ENCODE results near the gene FANCD2.
"Not testable (repeated sequence)": the region's sequence is repeated elsewhere in the genome, so short reads cannot be mapped to it uniquely, and the experiment has no call there.

The FANCD2 gene

DNA sequence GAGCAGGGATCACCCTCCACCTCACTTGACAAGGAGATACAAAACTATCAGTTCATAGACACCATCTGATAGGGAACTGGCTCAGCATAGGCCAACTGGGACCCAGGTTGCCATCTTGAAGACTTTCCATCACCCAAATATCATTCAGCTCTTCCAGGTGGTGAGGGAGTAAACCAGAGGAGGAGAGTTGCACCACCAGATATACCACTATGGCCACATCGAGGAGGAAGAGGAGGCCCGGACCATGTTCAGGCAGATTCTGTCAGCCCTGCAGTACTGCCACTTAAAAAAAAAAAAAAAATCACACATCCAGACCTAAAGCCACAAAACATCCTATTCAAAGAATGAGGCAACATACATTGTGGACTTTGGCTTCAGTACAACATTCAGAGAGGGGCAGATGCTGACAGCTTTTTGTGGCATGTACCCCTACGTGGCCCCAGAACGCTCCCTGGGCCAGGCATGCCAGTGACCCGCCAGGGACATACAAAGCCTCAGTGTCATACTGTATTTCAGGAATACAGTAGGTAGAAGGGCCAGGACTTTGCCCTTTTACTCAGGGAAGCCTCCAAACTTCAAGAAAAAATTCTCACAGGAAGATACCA is 21.2 kb upstream of the FANCD2 start:
- no peak overlapping the region for H2AFZ ChIP-seq (ENCODE audit: low read length, unreplicated experiment)
- H3K27ac ChIP-seq (ENCODE audit: low read depth, low read length): no peak overlapping the region
- H3K79me2 ChIP-seq (ENCODE audit: control insufficient read depth, insufficient read depth, low read length, unreplicated experiment): no peaks in the 10 kb centered on the region
- peaks cover 21% of the 10 kb centered on the region for H3K4me1 ChIP-seq (ENCODE audit: control insufficient read depth, insufficient read depth, low read length, unreplicated experiment)
- H3K36me3 ChIP-seq (ENCODE audit: insufficient read depth, low read length): peaks cover 20% of the 10 kb centered on the region
- no peak overlapping the region for H3K4me3 ChIP-seq (ENCODE audit: low read depth, low read length)
- no peaks in the 10 kb centered on the region for H3K27me3 ChIP-seq (ENCODE audit: insufficient read depth, low read length)

DNA sequence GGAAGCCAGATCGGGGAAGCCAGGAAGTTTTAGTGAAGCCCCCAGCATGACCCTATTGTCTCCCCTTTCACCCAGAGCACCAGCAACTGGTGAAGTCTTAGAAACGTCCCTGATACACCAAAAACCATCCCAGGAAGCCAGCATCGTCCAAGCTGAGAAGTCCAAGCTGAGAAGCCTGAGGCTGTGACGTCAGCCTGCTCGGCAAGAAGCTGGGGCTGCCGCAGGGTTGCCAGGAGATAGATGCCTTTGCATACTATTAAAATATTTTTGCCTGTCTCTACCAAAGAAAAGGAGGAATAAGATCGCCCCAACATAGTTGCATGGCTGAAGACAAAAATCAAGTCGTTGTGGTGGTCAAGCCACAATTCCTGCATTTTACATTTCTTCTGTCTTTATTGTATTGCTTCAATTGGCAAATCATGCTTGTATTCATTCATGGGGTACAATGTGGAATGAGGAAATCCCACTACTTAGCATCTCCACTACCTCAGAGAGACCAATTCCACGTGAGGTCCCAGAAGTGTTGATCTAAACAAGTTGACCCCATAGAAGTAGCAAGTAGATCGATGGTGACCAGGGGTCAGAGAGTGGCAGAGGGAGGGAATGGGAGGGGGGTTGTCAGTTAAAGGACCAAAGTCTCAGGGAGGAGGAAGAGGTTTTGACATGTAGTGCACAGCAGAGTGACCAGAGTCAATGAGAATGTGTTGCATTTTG is 20.0 kb upstream of the FANCD2 start:
- peaks cover 21% of the 10 kb centered on the region for H3K4me1 ChIP-seq (ENCODE audit: control insufficient read depth, insufficient read depth, low read length, unreplicated experiment)
- no peaks in the 10 kb centered on the region for H3K79me2 ChIP-seq (ENCODE audit: control insufficient read depth, insufficient read depth, low read length, unreplicated experiment)
- no peak overlapping the region for H3K27ac ChIP-seq (ENCODE audit: low read depth, low read length)

DNA sequence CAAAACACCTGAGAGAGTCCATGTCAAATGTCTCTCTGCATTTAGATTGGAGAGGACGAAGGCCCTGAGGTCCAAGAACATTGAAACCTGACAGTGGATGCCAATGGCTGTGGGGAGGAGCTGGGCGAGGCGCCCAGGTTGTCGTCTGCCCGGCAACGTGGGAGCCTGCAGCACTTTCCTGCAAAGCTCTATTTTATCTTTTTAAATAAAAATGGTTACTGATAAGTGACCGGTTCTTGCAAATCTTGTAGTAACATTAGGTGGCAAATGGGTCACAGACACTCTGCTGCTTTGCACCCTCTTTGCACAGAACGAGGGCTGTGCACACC is 19.5 kb upstream of the FANCD2 start:
- Histone ChIP-seq H3K27ac (ENCODE audit: low read depth, low read length) (no peak overlapping the region), H3K79me2 (ENCODE audit: control insufficient read depth, insufficient read depth, low read length, unreplicated experiment) (no peaks in the 10 kb centered on the region), H3K27me3 (ENCODE audit: insufficient read depth, low read length) (no peaks in the 10 kb centered on the region), H3K4me1 (ENCODE audit: control insufficient read depth, insufficient read depth, low read length, unreplicated experiment) (peaks cover 21% of the 10 kb centered on the region), H3K36me3 (ENCODE audit: insufficient read depth, low read length) (peaks cover 11% of the 10 kb centered on the region; the same call in 1 of the 2 replicates), H3K4me3 (ENCODE audit: low read depth, low read length) (no peak overlapping the region), H2AFZ (ENCODE audit: low read length, unreplicated experiment) (no peak overlapping the region)

More for the DNA sequence above, 20.0 kb upstream of the FANCD2 start:
- no peaks in the 10 kb centered on the region for H3K27me3 ChIP-seq (ENCODE audit: insufficient read depth, low read length)
- peaks cover 11% of the 10 kb centered on the region; the same call in 1 of the 2 replicates for H3K36me3 ChIP-seq (ENCODE audit: insufficient read depth, low read length)
- no peak overlapping the region for H2AFZ ChIP-seq (ENCODE audit: low read length, unreplicated experiment)
- H3K4me3 ChIP-seq (ENCODE audit: low read depth, low read length): no peak overlapping the region

DNA sequence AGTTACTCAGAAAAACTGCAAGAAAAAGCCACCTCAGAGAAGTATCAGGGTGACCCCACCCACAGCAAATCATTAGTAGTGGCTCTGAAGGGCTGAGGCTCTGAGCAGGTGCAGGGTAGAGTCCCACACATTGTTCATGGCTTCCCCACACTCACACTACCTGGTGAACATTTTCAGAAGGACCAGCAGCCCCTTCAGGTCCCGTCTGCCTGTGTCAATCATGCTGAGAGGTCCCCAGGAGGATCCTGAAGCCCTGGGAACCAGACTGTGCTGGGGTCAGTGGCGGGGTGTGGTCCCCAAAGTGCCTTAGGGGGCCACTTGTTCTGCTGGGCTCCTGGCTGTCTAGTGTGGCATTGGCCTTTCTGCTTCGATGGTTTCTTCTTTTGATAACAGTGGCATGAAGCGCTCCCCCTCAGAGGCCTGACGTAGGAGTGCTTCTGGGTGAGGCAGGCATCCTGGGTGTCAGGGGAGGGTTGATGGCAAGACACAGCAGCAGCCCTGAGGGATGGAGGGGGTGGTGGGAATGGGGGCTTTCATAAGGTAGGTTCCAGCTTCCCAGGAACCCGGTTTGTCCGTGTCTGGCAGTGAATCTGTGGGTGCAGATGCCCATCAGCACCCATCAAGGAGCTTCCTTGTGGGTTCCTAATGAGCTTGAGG is 19.0 kb upstream of the FANCD2 start:
- Histone ChIP-seq H3K27ac (ENCODE audit: low read depth, low read length) (no peak overlapping the region), H3K27me3 (ENCODE audit: insufficient read depth, low read length) (no peaks in the 10 kb centered on the region), H3K36me3 (ENCODE audit: insufficient read depth, low read length) (peaks cover 11% of the 10 kb centered on the region; the same call in 1 of the 2 replicates), H2AFZ (ENCODE audit: low read length, unreplicated experiment) (no peak overlapping the region), H3K79me2 (ENCODE audit: control insufficient read depth, insufficient read depth, low read length, unreplicated experiment) (no peaks in the 10 kb centered on the region), H3K4me1 (ENCODE audit: control insufficient read depth, insufficient read depth, low read length, unreplicated experiment) (peaks cover 21% of the 10 kb centered on the region), H3K4me3 (ENCODE audit: low read depth, low read length) (no peak overlapping the region)

DNA sequence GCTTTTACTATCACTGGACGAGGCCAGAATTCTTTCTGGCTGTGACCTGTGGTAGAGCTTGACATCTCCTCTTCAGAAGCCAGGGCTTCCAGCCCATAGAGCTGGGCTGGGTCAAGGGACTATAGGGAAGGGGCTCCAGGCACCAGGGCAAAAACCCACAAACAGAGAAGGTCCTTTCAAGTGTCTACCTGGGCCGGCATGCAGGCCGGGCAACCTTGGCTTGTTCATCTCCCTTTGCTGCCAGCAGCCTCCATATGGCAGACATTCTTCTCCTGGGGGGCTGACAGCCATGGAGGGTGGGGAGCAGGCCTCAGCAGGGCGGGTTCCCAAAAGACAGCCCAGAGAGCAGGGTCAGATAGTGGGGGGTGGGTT is 18.0 kb upstream of the FANCD2 start:
- Histone ChIP-seq H3K4me3 (ENCODE audit: low read depth, low read length) (peak overlapping the region; percentile 76; the same call in 1 of the 2 replicates), H3K4me1 (ENCODE audit: control insufficient read depth, insufficient read depth, low read length, unreplicated experiment) (peaks cover 21% of the 10 kb centered on the region)
- not testable (repeated sequence) for H2AFZ ChIP-seq (ENCODE audit: low read length, unreplicated experiment); H3K79me2 ChIP-seq (ENCODE audit: control insufficient read depth, insufficient read depth, low read length, unreplicated experiment); H3K27me3 ChIP-seq (ENCODE audit: insufficient read depth, low read length); H3K27ac ChIP-seq (ENCODE audit: low read depth, low read length); H3K36me3 ChIP-seq (ENCODE audit: insufficient read depth, low read length)

DNA sequence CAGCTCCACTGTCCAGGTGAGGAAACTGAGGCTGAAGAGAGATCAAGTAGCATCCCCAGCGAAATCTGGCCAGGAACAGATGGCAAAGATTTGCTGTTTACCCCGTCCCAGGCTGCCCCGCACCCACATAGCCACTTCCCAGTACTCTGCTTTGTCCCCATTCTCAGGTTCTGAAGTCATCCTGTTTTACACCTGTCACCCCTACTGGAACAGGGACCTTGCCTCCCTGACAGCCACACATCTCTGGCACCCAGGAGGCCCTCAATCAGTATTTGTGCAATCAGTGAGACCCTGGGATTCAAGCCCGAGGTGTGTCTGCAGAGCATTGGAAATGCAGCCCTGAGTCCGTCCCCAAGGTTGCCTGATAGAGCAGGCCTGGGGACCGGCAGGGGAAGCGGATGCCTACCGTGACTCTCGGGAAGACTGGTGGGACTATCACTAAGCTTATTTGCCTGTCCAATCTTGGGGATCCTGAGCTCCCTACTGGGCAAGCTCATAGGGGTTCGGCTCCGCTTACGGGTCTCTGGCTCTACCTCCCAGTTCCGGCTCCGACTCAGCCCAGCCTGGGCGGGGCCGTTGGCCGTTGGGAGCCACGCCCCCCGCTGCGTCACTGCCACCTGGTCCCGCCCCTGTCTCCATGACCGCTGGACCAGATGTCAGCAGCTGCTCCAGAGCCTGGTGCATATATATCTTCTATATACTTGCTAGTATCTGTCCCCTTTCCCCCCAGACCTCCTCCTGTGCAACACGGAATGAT is 17.5 kb upstream of the FANCD2 start:
- Histone ChIP-seq H3K4me3 (ENCODE audit: low read depth, low read length) (peak overlapping the region; percentile 76), H3K4me1 (ENCODE audit: control insufficient read depth, insufficient read depth, low read length, unreplicated experiment) (peaks cover 21% of the 10 kb centered on the region), H2AFZ (ENCODE audit: low read length, unreplicated experiment) (no peak overlapping the region), H3K36me3 (ENCODE audit: insufficient read depth, low read length) (peaks cover 3% of the 10 kb centered on the region; the same call in 1 of the 2 replicates), H3K27ac (ENCODE audit: low read depth, low read length) (no peak overlapping the region), H3K79me2 (ENCODE audit: control insufficient read depth, insufficient read depth, low read length, unreplicated experiment) (no peaks in the 10 kb centered on the region), H3K27me3 (ENCODE audit: insufficient read depth, low read length) (no peaks in the 10 kb centered on the region)

DNA sequence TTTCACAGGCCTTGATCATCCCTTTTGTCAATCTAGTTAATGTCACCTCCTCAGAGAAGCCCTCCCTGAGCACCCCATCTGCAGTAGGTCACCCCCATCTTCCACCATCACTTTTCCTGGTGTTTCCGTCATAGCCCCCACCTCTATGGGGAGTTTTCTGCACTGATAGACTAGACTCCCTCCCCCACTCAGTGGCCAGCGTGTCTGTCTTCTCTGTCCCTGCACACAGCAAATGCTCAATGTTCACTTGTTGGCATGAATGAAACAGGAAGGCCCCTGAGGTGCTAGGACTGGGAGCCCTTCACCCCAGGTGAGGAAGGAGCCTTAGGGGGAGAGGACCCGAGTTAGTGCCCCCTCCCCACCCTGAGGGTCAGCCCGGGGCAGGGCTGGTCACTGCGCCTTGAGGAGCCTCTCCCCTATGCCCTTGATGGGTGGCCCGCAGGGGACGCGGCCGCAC is 15.8 kb upstream of the FANCD2 start:
- H3K27ac ChIP-seq (ENCODE audit: low read depth, low read length): no peak overlapping the region
- peak overlapping the region; percentile 28 for H2AFZ ChIP-seq (ENCODE audit: low read length, unreplicated experiment)
- H3K4me1 ChIP-seq (ENCODE audit: control insufficient read depth, insufficient read depth, low read length, unreplicated experiment): peaks cover 17% of the 10 kb centered on the region
- H3K79me2 ChIP-seq (ENCODE audit: control insufficient read depth, insufficient read depth, low read length, unreplicated experiment): no peaks in the 10 kb centered on the region
- H3K4me3 ChIP-seq (ENCODE audit: low read depth, low read length): peak overlapping the region; percentile 81
- H3K36me3 ChIP-seq (ENCODE audit: insufficient read depth, low read length): no peaks in the 10 kb centered on the region
- H3K27me3 ChIP-seq (ENCODE audit: insufficient read depth, low read length): no peaks in the 10 kb centered on the region

DNA sequence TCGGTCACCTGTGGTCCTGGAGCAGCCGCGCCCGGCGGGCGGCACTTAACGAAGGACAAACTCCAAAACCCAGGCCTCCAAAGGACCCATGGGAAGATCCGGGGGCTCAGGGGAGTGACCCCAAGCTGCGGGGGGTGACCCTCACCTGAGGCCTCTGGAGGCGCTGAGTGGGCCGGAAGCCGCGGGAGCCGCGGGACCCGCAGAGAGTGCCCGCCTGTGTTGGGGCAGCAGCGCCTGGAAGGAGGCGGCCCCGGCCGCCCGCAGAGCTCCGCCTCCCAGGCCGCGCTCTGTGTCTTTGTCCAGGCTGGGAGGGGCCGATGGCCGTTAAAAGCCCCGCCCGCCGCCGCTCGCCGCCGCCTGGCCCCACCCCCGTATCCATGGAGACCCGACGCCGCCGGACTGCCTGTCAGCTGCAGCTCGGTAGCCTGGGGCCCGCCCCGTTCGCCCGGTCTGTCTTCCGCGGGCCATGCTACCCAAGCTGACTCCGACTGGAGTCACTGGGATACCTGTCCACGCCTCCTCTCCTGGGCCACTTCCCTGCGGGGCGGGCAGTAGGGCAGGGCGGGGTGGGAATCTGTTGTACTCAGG is 15.3 kb upstream of the FANCD2 start:
- Histone ChIP-seq H3K4me3 (ENCODE audit: low read depth, low read length) (peak overlapping the region; percentile 81), H3K36me3 (ENCODE audit: insufficient read depth, low read length) (no peaks in the 10 kb centered on the region), H2AFZ (ENCODE audit: low read length, unreplicated experiment) (peak overlapping the region; percentile 28), H3K4me1 (ENCODE audit: control insufficient read depth, insufficient read depth, low read length, unreplicated experiment) (peaks cover 18% of the 10 kb centered on the region), H3K79me2 (ENCODE audit: control insufficient read depth, insufficient read depth, low read length, unreplicated experiment) (no peaks in the 10 kb centered on the region), H3K27ac (ENCODE audit: low read depth, low read length) (no peak overlapping the region), H3K27me3 (ENCODE audit: insufficient read depth, low read length) (no peaks in the 10 kb centered on the region)

DNA sequence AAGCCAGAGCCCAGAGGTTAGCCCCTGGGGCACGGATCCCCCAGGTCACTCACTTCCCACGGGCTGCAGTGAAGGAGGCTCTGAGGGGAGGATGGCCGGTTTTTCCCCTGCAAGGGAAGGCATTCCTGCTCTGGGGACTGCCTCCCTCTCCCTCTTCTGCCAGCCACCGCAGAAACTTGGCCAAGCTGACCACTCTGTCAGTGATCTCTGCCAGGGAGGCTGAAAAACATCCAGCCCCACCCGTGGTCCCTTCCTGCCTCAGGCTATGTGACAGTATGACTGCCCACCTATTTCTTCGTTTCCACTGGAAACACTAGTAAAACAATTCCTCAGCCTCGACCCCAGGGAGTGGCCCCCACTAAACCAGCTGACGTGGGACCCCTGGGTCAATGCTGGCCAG is 14.6 kb upstream of the FANCD2 start:
- Histone ChIP-seq H3K4me1 (ENCODE audit: control insufficient read depth, insufficient read depth, low read length, unreplicated experiment) (peaks cover 24% of the 10 kb centered on the region), H3K79me2 (ENCODE audit: control insufficient read depth, insufficient read depth, low read length, unreplicated experiment) (no peaks in the 10 kb centered on the region), H2AFZ (ENCODE audit: low read length, unreplicated experiment) (no peak overlapping the region), H3K4me3 (ENCODE audit: low read depth, low read length) (peak overlapping the region; percentile 52), H3K27me3 (ENCODE audit: insufficient read depth, low read length) (no peaks in the 10 kb centered on the region), H3K36me3 (ENCODE audit: insufficient read depth, low read length) (no peaks in the 10 kb centered on the region), H3K27ac (ENCODE audit: low read depth, low read length) (no peak overlapping the region)

DNA sequence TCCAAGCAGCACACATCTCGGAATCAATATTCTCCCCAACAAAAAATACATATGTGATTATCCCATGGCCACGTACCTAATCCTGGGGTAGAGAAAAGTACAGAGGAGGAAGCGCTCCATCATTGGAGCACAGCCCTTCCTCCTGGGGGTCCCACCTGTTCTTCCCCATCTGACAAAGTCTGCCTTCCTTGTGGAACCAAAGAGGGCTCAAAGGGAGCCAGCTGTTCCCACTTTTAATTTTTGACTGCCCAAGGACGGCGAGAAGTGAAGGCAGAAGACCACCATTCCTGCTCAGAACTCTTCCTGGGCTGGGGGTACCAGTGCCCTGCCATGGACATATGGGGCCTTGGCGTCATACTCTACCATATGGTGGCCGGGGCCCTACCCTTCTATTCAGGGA is 14.1 kb upstream of the FANCD2 start:
- peaks cover 25% of the 10 kb centered on the region for H3K4me1 ChIP-seq (ENCODE audit: control insufficient read depth, insufficient read depth, low read length, unreplicated experiment)
- H3K27ac ChIP-seq (ENCODE audit: low read depth, low read length): no peak overlapping the region
- no peaks in the 10 kb centered on the region for H3K79me2 ChIP-seq (ENCODE audit: control insufficient read depth, insufficient read depth, low read length, unreplicated experiment)
- H3K4me3 ChIP-seq (ENCODE audit: low read depth, low read length): no peak overlapping the region
- no peaks in the 10 kb centered on the region for H3K36me3 ChIP-seq (ENCODE audit: insufficient read depth, low read length)
- no peak overlapping the region for H2AFZ ChIP-seq (ENCODE audit: low read length, unreplicated experiment)
- no peaks in the 10 kb centered on the region for H3K27me3 ChIP-seq (ENCODE audit: insufficient read depth, low read length)
